Measurements from ENCODE around the gene RCE1. TPM values are rescaled to one million over a fixed set of nuclear protein-coding genes. Genes with fewer than 3 reads are reported as not detected.

RCE1 gene
- total and polyA plus RNA-seq, 2 donors from 2014 or later: 13.8 to 22.3 TPM

- Histone ChIP-seq H3K9me3 (ENCODE audit: control insufficient read depth in 2 of 3, insufficient read depth in 1 of 3, low read length in 3 of 3) (no peaks in the 10 kb centered on the region), H3K9ac (ENCODE audit: low read length in 3 of 3) (no peak overlapping the region), H3K27ac (ENCODE audit: low read depth in 2 of 2, low read length in 2 of 2) (no peak overlapping the region), H3K36me3 (ENCODE audit: control insufficient read depth in 2 of 3, insufficient read depth in 3 of 3, low read length in 3 of 3) (no peaks in the 10 kb centered on the region), H3K27me3 (ENCODE audit: control insufficient read depth, insufficient read depth, low read length) (no peaks in the 10 kb centered on the region), H3K4me1 (ENCODE audit: control insufficient read depth in 2 of 3, insufficient read depth in 2 of 3, low read depth in 1 of 3, low read length in 3 of 3) (peaks cover 0 to 8% (median 5%) of the 10 kb centered on the region in 3 donors), H3K4me3 (ENCODE audit: low read length in 3 of 3) (no peak overlapping the region)
- FAIRE-seq (no peak), DNase-seq (peak in 4 of 5 donors; percentile 76 to 88 (median 82))
- intact Hi-C loops (cut with DNase I): no loop called here
- TF ChIP-seq, protein P1, sequence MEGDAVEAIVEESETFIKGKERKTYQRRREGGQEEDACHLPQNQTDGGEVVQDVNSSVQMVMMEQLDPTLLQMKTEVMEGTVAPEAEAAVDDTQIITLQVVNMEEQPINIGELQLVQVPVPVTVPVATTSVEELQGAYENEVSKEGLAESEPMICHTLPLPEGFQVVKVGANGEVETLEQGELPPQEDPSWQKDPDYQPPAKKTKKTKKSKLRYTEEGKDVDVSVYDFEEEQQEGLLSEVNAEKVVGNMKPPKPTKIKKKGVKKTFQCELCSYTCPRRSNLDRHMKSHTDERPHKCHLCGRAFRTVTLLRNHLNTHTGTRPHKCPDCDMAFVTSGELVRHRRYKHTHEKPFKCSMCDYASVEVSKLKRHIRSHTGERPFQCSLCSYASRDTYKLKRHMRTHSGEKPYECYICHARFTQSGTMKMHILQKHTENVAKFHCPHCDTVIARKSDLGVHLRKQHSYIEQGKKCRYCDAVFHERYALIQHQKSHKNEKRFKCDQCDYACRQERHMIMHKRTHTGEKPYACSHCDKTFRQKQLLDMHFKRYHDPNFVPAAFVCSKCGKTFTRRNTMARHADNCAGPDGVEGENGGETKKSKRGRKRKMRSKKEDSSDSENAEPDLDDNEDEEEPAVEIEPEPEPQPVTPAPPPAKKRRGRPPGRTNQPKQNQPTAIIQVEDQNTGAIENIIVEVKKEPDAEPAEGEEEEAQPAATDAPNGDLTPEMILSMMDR (IDR thresholded peaks at IDR 0.05; ENCODE audit: borderline replicate concordance, extremely low read depth, insufficient read depth): no peak
Observed at GRCh38 chr11:66880496-66881450, 37.5 kb downstream of the RCE1 start.

DNA sequence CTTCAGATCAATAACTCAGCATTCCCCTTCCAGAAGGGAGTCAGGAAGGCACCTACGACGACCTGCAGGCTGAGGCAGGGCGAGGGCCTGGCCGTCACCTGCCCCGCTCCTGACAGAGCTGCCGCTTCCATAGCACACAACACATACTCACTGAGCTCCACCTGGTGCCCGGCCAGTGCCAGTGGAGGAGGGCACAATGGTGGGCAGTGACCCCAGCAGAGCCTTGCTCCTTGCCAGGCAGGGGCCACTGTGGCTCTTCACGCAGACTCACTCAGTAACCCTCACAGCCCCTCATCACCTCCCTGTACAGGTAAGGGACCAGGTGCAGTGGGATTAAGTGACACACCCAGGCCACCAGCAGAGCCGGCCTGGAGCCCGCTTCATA lies 38.2 kb downstream of the RCE1 start:
- intact Hi-C loops (cut with DNase I): no loop called here
- DNase-seq (peak in 1 of 5 donors; percentile 55), FAIRE-seq (no peak)
- Histone ChIP-seq H3K9ac (ENCODE audit: low read length in 3 of 3) (no peak overlapping the region), H3K27me3 (ENCODE audit: control insufficient read depth, insufficient read depth, low read length) (no peaks in the 10 kb centered on the region), H3K9me3 (ENCODE audit: control insufficient read depth in 2 of 3, insufficient read depth in 1 of 3, low read length in 3 of 3) (no peaks in the 10 kb centered on the region), H3K36me3 (ENCODE audit: control insufficient read depth in 2 of 3, insufficient read depth in 3 of 3, low read length in 3 of 3) (no peaks in the 10 kb centered on the region), H3K27ac (ENCODE audit: low read depth in 2 of 2, low read length in 2 of 2) (no peak overlapping the region), H3K4me1 (ENCODE audit: control insufficient read depth in 2 of 3, insufficient read depth in 2 of 3, low read depth in 1 of 3, low read length in 3 of 3) (peaks cover 0 to 8% (median 4%) of the 10 kb centered on the region in 3 donors), H3K4me3 (ENCODE audit: low read length in 3 of 3) (no peak overlapping the region)
- TF ChIP-seq, protein P1 (IDR thresholded peaks at IDR 0.05; ENCODE audit: borderline replicate concordance, extremely low read depth, insufficient read depth): no peak

DNA sequence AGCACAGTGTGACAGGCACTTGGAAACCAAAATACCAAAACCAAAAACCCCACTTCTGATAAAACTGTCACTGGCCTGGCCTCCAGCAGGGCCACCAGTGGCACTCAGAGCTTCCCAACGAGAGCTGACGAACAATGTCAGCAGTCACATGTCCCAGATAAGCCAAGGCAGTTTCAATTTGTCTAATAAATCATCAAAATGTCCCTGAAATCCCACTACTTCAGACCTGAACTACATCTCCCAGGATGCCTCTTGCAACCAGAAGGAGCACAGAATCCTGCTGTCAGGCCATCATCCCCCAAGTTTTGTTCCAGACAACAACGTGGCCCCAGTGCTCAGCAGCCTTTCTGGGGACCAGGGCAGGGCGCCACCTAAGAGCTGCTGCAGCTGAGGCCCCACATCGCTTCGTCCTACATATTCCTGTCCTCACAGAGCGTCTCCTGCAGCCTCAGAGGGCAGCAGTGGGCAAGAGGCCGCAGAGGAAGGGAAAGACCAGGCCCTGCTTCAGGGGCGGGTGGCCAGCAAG lies 38.7 kb downstream of the RCE1 start:
- no peak for FAIRE-seq
- Histone ChIP-seq H3K9me3 (ENCODE audit: control insufficient read depth in 2 of 3, insufficient read depth in 1 of 3, low read length in 3 of 3) (no peaks in the 10 kb centered on the region), H3K9ac (ENCODE audit: low read length in 3 of 3) (no peak overlapping the region), H3K36me3 (ENCODE audit: control insufficient read depth in 2 of 3, insufficient read depth in 3 of 3, low read length in 3 of 3) (no peaks in the 10 kb centered on the region), H3K27ac (ENCODE audit: low read depth in 2 of 2, low read length in 2 of 2) (no peak overlapping the region), H3K27me3 (ENCODE audit: control insufficient read depth, insufficient read depth, low read length) (no peaks in the 10 kb centered on the region), H3K4me1 (ENCODE audit: control insufficient read depth in 2 of 3, insufficient read depth in 2 of 3, low read depth in 1 of 3, low read length in 3 of 3) (peaks cover 0 to 11% (median 0%) of the 10 kb centered on the region in 3 donors), H3K4me3 (ENCODE audit: low read length in 3 of 3) (no peak overlapping the region)
- intact Hi-C loops (cut with DNase I): no loop called here
- DNase-seq: peak in 1 of 5 donors; percentile 40
- TF ChIP-seq, protein P1 (IDR thresholded peaks at IDR 0.05; ENCODE audit: borderline replicate concordance, extremely low read depth, insufficient read depth): no peak
